NB4 (cell line): Measurements from ENCODE around the gene COL6A6.

ENCODE experiments used
- DNase-seq: peaks from one replicate; pipeline ENCODE4 v3.0.0; 2010; ENCODE audit warnings: low read depth
- H3K4me3 ChIP-seq: one replicate; pipeline ENCODE4 v1.5.1; 2011; ENCODE audit warnings: mild to moderate bottlenecking, low read depth, low read length, moderate library complexity
- CTCF ChIP-seq: IDR thresholded peaks from one replicate; pipeline ENCODE4 v1.5.1; 2012; ENCODE audit warnings: low read depth, low read length
- MAX ChIP-seq: IDR thresholded peaks from 2 replicates; pipeline ENCODE4 v1.6.1; 2011; ENCODE audit warnings: low read depth, low read length
- MYC ChIP-seq: IDR thresholded peaks from 2 replicates; pipeline ENCODE4 v1.6.1; 2011; ENCODE audit warnings: low read depth, low read length
- POLR2A ChIP-seq: IDR thresholded peaks from 2 replicates; pipeline ENCODE4 v1.6.1; 2011; ENCODE audit warnings: mild to moderate bottlenecking; ENCODE audit not compliant: insufficient read length; ENCODE audit errors: extremely low read depth

Gene COL6A6

GRCh38 chr3:130488288-130488687, 28.7 kb upstream of the COL6A6 start:
- DNase-seq, result no peak
- TF ChIP-seq POLR2A, result no peak
- no peak for TF ChIP-seq MAX
- TF ChIP-seq CTCF, result no peak
- TF ChIP-seq MYC, result no peak

GRCh38 chr3:130488769-130489450, 28.1 kb upstream of the COL6A6 start:
- no peak for TF ChIP-seq POLR2A
- TF ChIP-seq MYC, result no peak
- TF ChIP-seq MAX, result no peak
- TF ChIP-seq CTCF, result no peak
- H3K4me3 ChIP-seq, result no peak overlapping the region
- no peak for DNase-seq

More at GRCh38 chr3:130488288-130488687, 28.7 kb upstream of the COL6A6 start:
- no peak overlapping the region for H3K4me3 ChIP-seq

GRCh38 chr3:130490241-130490640, 26.7 kb upstream of the COL6A6 start:
- DNase-seq, result no peak
- TF ChIP-seq POLR2A, result no peak
- no peak for TF ChIP-seq CTCF
- TF ChIP-seq MYC, result no peak
- no peak for TF ChIP-seq MAX
- no peak overlapping the region for H3K4me3 ChIP-seq

- no peak overlapping the region for H3K4me3 ChIP-seq
- TF ChIP-seq MYC, result no peak
- TF ChIP-seq MAX, result no peak
- TF ChIP-seq CTCF, result no peak
- no peak for TF ChIP-seq POLR2A
- DNase-seq, result no peak
These were observed 25.5 kb upstream of the COL6A6 start for GRCh38 chr3:130491431-130491830.

GRCh38 chr3:130504701-130505100, 12.3 kb upstream of the COL6A6 start:
- no peak for DNase-seq
- no peak for TF ChIP-seq MYC
- TF ChIP-seq MAX, result no peak
- no peak for TF ChIP-seq POLR2A
- TF ChIP-seq CTCF, result no peak
- no peak overlapping the region for H3K4me3 ChIP-seq
